OCI-LY3 (cell line): ENCODE data around the gene ITPR1.

Experiments used
- H2AFZ ChIP-seq: fragments of 200-600, 300-600 bp; shearing (Covaris generic); 2 replicates; pipeline ENCODE4 v1.6.0; 2014; ENCODE audit warnings: antibody characterized with exemption, low read depth, low read length
- H3K27ac ChIP-seq: fragments of 200-600, 300-600 bp; sonication (generic); 2 replicates; pipeline ENCODE4 v1.5.1; 2014; ENCODE audit warnings: mild to moderate bottlenecking, low read length, moderate library complexity, mixed read lengths
- H3K27me3 ChIP-seq: fragments of 200-600, 300-600 bp; sonication (generic); 2 replicates; pipeline ENCODE4 v1.6.1; 2014; ENCODE audit warnings: low read depth, low read length, mixed read lengths
- H3K36me3 ChIP-seq: fragments of 200-600, 300-600 bp; sonication (generic); replicated peaks from 2 replicates; pipeline ENCODE3; 2014; ENCODE audit warnings: low read depth, low read length, mixed read lengths
- H3K4me1 ChIP-seq: fragments of 300-600, 200-600 bp; sonication (generic); 2 replicates; pipeline ENCODE4 v1.6.1; 2014; ENCODE audit warnings: low read length, mixed read lengths
- H3K4me2 ChIP-seq: fragments of 200-600, 300-600 bp; sonication (generic); 2 replicates; pipeline ENCODE4 v1.6.1; 2014; ENCODE audit warnings: low read length, mixed read lengths
- H3K4me3 ChIP-seq: fragments of 300-600, 200-600 bp; sonication (generic); 2 replicates; pipeline ENCODE4 v1.5.1; 2014; ENCODE audit warnings: antibody characterized with exemption, mild to moderate bottlenecking, low read length, moderate library complexity
- H3K79me2 ChIP-seq: fragments of 300-600, 200-600 bp; shearing (Covaris generic); 2 replicates; pipeline ENCODE4 v1.6.1; 2014; ENCODE audit warnings: mild to moderate bottlenecking, low read length, mixed read lengths
- H3K9ac ChIP-seq: fragments of 300-600, 200-600 bp; shearing (Covaris generic); 2 replicates; pipeline ENCODE4 v1.6.0; 2014; ENCODE audit warnings: mild to moderate bottlenecking, low read length, moderate library complexity
- H3K9me3 ChIP-seq: fragments of 200-600, 300-600 bp; shearing (Covaris generic); 2 replicates; pipeline ENCODE4 v1.6.1; 2014; ENCODE audit warnings: low read length, mixed read lengths; ENCODE audit not compliant: insufficient read depth
- H4K20me1 ChIP-seq: fragments of 200-600, 300-600 bp; sonication (generic); 2 replicates; pipeline ENCODE4 v1.6.1; 2016; ENCODE audit warnings: low read length, mixed read lengths; ENCODE audit not compliant: insufficient read depth
- CTCF ChIP-seq: fragments of 200-600, 300-600 bp; sonication (generic); IDR thresholded peaks from 2 replicates; pipeline ENCODE4 v1.5.1; 2014; ENCODE audit warnings: antibody characterized with exemption, low read length, low read depth
- EZH2phosphoT487 ChIP-seq: fragments of 200-600 bp; shearing (Covaris generic); IDR thresholded peaks from 2 replicates; pipeline ENCODE4 v1.6.1; 2018; ENCODE audit warnings: antibody characterized with exemption, mixed run types, low read depth

Gene ITPR1

GRCh38 chr3:4816306-4816705, 323.2 kb downstream of the ITPR1 start:
- no peak overlapping the region for H3K9ac ChIP-seq
- no peaks in the 10 kb centered on the region for H3K79me2 ChIP-seq
- no peak overlapping the region for H3K4me2 ChIP-seq
- peaks cover 6% of the 10 kb centered on the region for H3K27me3 ChIP-seq
- H4K20me1 ChIP-seq, result no peaks in the 10 kb centered on the region
- H3K4me3 ChIP-seq, result no peak overlapping the region
- H3K9me3 ChIP-seq, result no peaks in the 10 kb centered on the region
- H3K36me3 ChIP-seq, result no peaks in the 10 kb centered on the region
- no peak overlapping the region for H2AFZ ChIP-seq
- TF ChIP-seq CTCF, result no peak
- TF ChIP-seq EZH2phosphoT487, result no peak
- H3K27ac ChIP-seq, result no peak overlapping the region
- H3K4me1 ChIP-seq, result no peaks in the 10 kb centered on the region

- Histone ChIP-seq H3K27ac (no peak overlapping the region), H3K27me3 (peaks cover 8% of the 10 kb centered on the region), H3K4me1 (no peaks in the 10 kb centered on the region), H4K20me1 (no peaks in the 10 kb centered on the region), H3K9ac (no peak overlapping the region), H3K4me3 (no peak overlapping the region), H3K4me2 (no peak overlapping the region), H2AFZ (no peak overlapping the region), H3K79me2 (no peaks in the 10 kb centered on the region), H3K36me3 (no peaks in the 10 kb centered on the region), H3K9me3 (no peaks in the 10 kb centered on the region)
- TF ChIP-seq CTCF (no peak), EZH2phosphoT487 (no peak)
These were observed 323.6 kb downstream of the ITPR1 start for GRCh38 chr3:4816718-4817117.

GRCh38 chr3:4817128-4817527, 324.0 kb downstream of the ITPR1 start:
- H3K36me3 ChIP-seq, result no peaks in the 10 kb centered on the region
- no peak overlapping the region for H3K9ac ChIP-seq
- H4K20me1 ChIP-seq, result no peaks in the 10 kb centered on the region
- H2AFZ ChIP-seq, result no peak overlapping the region
- H3K27ac ChIP-seq, result no peak overlapping the region
- H3K9me3 ChIP-seq, result no peaks in the 10 kb centered on the region
- H3K4me1 ChIP-seq, result no peaks in the 10 kb centered on the region
- no peak overlapping the region for H3K4me2 ChIP-seq
- H3K27me3 ChIP-seq, result peaks cover 11% of the 10 kb centered on the region
- H3K4me3 ChIP-seq, result no peak overlapping the region
- no peak for TF ChIP-seq EZH2phosphoT487
- TF ChIP-seq CTCF, result no peak
- H3K79me2 ChIP-seq, result no peaks in the 10 kb centered on the region

- Histone ChIP-seq H3K9ac (no peak overlapping the region), H3K4me1 (no peaks in the 10 kb centered on the region), H3K4me3 (no peak overlapping the region), H3K27me3 (peaks cover 11% of the 10 kb centered on the region), H3K27ac (no peak overlapping the region), H4K20me1 (no peaks in the 10 kb centered on the region), H2AFZ (no peak overlapping the region), H3K9me3 (no peaks in the 10 kb centered on the region), H3K36me3 (no peaks in the 10 kb centered on the region), H3K79me2 (no peaks in the 10 kb centered on the region), H3K4me2 (no peak overlapping the region)
- TF ChIP-seq CTCF (no peak), EZH2phosphoT487 (no peak)
These were observed 325.0 kb downstream of the ITPR1 start for GRCh38 chr3:4818164-4818563.
